ENCODE data around the gene PKD2L1. TPM values are rescaled to one million over a fixed set of nuclear protein-coding genes. Genes with fewer than 3 reads are reported as not detected.

Gene PKD2L1
- total and polyA plus RNA-seq, 2 donors, result 0.19 to 6.1 TPM

DNA sequence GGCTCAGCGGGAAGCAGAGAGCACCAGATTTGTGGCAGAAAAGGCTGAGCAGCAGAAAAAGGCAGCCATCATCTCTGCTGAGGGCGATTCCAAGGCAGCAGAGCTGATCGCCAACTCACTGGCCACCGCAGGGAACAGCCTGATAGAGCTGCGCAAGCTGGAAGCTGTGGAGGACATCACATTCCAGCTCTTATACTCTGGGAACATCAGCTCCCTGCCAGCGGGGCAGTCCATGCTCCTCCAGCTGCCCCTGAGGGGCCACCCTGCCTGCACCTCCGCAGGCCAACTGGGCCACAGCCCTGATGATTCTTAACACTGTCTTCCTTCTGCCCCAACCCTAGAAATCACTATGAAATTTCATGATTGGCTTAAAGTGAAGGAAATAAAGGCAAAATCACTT lies 81.2 kb downstream of the PKD2L1 start:
- 96% methylated on average over 7 of the region's 7 CpGs for WGBS

DNA sequence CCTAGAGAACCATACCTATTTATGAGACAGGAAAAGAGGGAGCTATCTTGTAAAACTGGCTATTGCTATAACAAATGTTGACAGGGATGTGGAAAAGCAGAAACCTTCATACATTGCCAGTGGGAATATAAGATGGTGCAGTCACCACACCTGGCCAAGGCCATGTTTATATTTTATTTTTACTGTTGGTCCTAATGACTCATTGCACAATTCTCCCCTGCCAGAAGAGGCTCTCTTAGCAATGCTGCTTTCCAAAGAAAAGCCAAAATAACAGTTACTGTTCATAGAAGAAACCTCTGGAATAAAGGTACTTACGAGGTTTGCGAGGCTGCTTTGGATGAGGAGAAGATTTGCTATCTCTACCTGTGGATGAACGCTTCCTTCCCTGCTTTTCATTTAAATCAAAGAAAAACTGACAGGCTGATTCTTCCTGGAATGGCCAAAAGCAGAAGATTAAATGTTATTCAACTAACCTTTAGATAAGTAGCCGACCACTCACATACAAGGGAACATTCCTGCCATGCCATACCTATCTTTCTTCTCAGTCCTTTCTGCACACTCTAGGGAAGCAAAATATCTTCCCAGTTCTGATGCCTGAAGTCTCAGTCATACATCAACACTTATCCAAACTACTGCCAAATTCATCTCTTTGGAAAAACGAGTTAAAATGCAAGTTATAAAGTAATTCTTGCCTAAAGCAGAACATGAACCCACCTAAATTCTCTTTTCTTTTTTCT lies 84.4 kb downstream of the PKD2L1 start:
- no peak overlapping the region for H3K27ac ChIP-seq (ENCODE audit: low read depth in 1 of 2, low read length in 1 of 2)
- no peaks in the 10 kb centered on the region for H3K27me3 ChIP-seq (ENCODE audit: control insufficient read depth in 2 of 2, insufficient read depth in 1 of 2, low read length in 1 of 2)
- H3K36me3 ChIP-seq (ENCODE audit: control insufficient read depth in 2 of 2, insufficient read depth in 2 of 2, low read length in 1 of 2), result peaks cover 48 to 76% of the 10 kb centered on the region in 2 donors
- H3K9me3 ChIP-seq (ENCODE audit: control insufficient read depth in 2 of 2, insufficient read depth in 1 of 2, low read length in 1 of 2), result no peaks in the 10 kb centered on the region
- DNase-seq (ENCODE audit: low read depth in 6 of 9, low spot score in 9 of 9), result no peak
- 99% methylated on average over 5 of the region's 5 CpGs for WGBS
- no peaks in the 10 kb centered on the region for H3K4me1 ChIP-seq (ENCODE audit: control insufficient read depth in 2 of 2, insufficient read depth in 2 of 2, low read length in 2 of 2)
- no peak overlapping the region for H3K4me3 ChIP-seq (ENCODE audit: low read length in 2 of 2)

More for the DNA sequence above, 81.2 kb downstream of the PKD2L1 start:
- no peak for DNase-seq (ENCODE audit: low read depth in 6 of 9, low spot score in 9 of 9)
- H3K9me3 ChIP-seq (ENCODE audit: control insufficient read depth in 2 of 2, insufficient read depth in 1 of 2, low read length in 1 of 2), result no peaks in the 10 kb centered on the region
- no peaks in the 10 kb centered on the region for H3K27me3 ChIP-seq (ENCODE audit: control insufficient read depth in 2 of 2, insufficient read depth in 1 of 2, low read length in 1 of 2)
- no peaks in the 10 kb centered on the region for H3K4me1 ChIP-seq (ENCODE audit: control insufficient read depth in 2 of 2, insufficient read depth in 2 of 2, low read length in 2 of 2)
- H3K36me3 ChIP-seq (ENCODE audit: control insufficient read depth in 2 of 2, insufficient read depth in 2 of 2, low read length in 1 of 2), result peaks cover 43 to 72% of the 10 kb centered on the region in 2 donors
- no peak overlapping the region for H3K27ac ChIP-seq (ENCODE audit: low read depth in 1 of 2, low read length in 1 of 2)
- no peak overlapping the region for H3K4me3 ChIP-seq (ENCODE audit: low read length in 2 of 2)

DNA sequence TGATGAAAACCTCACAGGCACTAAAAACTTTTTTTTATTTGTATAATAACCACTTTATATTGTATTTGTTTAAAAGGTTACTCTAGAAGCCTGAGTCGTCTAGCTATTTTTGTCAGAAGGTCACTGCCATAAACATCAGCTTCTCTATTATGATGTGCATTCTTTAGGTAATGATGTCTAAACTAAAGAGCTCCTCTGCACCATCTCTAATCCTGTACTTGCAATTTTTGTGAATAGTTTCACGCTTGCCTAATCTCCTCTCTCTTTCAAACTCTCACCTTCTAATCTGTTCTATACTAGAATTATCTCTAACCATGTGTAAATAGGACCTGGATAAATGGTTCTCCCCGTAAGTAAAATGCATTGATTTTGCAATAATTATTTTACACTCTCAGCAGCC lies 90.2 kb downstream of the PKD2L1 start:
- Histone ChIP-seq H3K4me1 (ENCODE audit: control insufficient read depth in 2 of 2, insufficient read depth in 2 of 2, low read length in 2 of 2) (no peaks in the 10 kb centered on the region), H3K27ac (ENCODE audit: low read depth in 1 of 2, low read length in 1 of 2) (no peak overlapping the region), H3K36me3 (ENCODE audit: control insufficient read depth in 2 of 2, insufficient read depth in 2 of 2, low read length in 1 of 2) (peaks cover 63 to 73% of the 10 kb centered on the region in 2 donors), H3K27me3 (ENCODE audit: control insufficient read depth in 2 of 2, insufficient read depth in 1 of 2, low read length in 1 of 2) (no peaks in the 10 kb centered on the region), H3K4me3 (ENCODE audit: low read length in 2 of 2) (no peak overlapping the region), H3K9me3 (ENCODE audit: control insufficient read depth in 2 of 2, insufficient read depth in 1 of 2, low read length in 1 of 2) (no peaks in the 10 kb centered on the region)
- DNase-seq (ENCODE audit: low read depth in 6 of 9, low spot score in 9 of 9), result no peak
- WGBS, result 98% methylated on average over 3 of the region's 3 CpGs

DNA sequence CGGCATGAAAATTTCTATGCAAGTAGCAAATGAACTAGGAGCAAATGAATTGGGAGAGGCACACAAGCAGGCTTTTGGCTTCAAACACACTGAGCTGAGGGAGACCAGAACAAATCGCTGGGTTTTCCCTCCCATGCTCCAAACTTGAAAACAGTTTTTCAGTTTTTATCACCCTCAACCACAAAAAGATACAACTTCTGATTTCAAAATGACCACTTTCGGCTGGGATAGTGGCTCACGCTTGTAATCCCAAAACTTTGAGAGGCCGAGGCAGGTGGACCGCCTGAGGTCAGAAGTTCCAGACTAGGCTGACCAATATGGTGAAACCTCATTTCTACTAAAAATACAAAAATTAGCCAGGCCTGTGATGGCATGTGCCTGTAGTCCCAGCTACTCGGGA lies 91.6 kb downstream of the PKD2L1 start:
- Histone ChIP-seq H3K4me3 (ENCODE audit: low read length in 2 of 2) (no peak overlapping the region), H3K36me3 (ENCODE audit: control insufficient read depth in 2 of 2, insufficient read depth in 2 of 2, low read length in 1 of 2) (peaks cover 59 to 76% of the 10 kb centered on the region in 2 donors), H3K9me3 (ENCODE audit: control insufficient read depth in 2 of 2, insufficient read depth in 1 of 2, low read length in 1 of 2) (no peaks in the 10 kb centered on the region), H3K27me3 (ENCODE audit: control insufficient read depth in 2 of 2, insufficient read depth in 1 of 2, low read length in 1 of 2) (no peaks in the 10 kb centered on the region), H3K27ac (ENCODE audit: low read depth in 1 of 2, low read length in 1 of 2) (no peak overlapping the region), H3K4me1 (ENCODE audit: control insufficient read depth in 2 of 2, insufficient read depth in 2 of 2, low read length in 2 of 2) (no peaks in the 10 kb centered on the region)
- no peak for DNase-seq (ENCODE audit: low read depth in 6 of 9, low spot score in 9 of 9)
- 95% methylated on average over 7 of the region's 7 CpGs for WGBS

Other genes with a start within 250 kb of the PKD2L1 start
- gene CPN1, start 248.4 kb downstream of the PKD2L1 start, total RNA-seq, result not detected
- gene CPN1, start 248.4 kb downstream of the PKD2L1 start, polyA plus RNA-seq, result 0.02 TPM
- 12.1 TPM for gene ERLIN1, start 144.2 kb downstream of the PKD2L1 start, total RNA-seq
- 8.2 TPM for gene ERLIN1, start 144.2 kb downstream of the PKD2L1 start, polyA plus RNA-seq
- 27.1 TPM for gene CHUK, start 100.6 kb downstream of the PKD2L1 start, total RNA-seq
- gene CHUK, start 100.6 kb downstream of the PKD2L1 start, polyA plus RNA-seq, result 12.9 TPM
- 44.1 TPM for gene CWF19L1, start 62.6 kb downstream of the PKD2L1 start, total RNA-seq
- gene CWF19L1, start 62.6 kb downstream of the PKD2L1 start, polyA plus RNA-seq, result 47.5 TPM
- gene BLOC1S2, start 43.5 kb downstream of the PKD2L1 start, total RNA-seq, result 49.9 TPM
- 114 TPM for gene BLOC1S2, start 43.5 kb downstream of the PKD2L1 start, polyA plus RNA-seq
- 22.0 TPM for gene SCD, start 17.0 kb upstream of the PKD2L1 start, total RNA-seq
- 26.0 TPM for gene SCD, start 17.0 kb upstream of the PKD2L1 start, polyA plus RNA-seq
- 0.14 TPM for gene WNT8B, start 132.8 kb upstream of the PKD2L1 start, total RNA-seq
- gene WNT8B, start 132.8 kb upstream of the PKD2L1 start, polyA plus RNA-seq, result 0.18 TPM
- gene SEC31B, start 189.6 kb upstream of the PKD2L1 start, total RNA-seq, result 10.5 TPM
- 70.7 TPM for gene SEC31B, start 189.6 kb upstream of the PKD2L1 start, polyA plus RNA-seq
- gene NDUFB8, start 199.6 kb upstream of the PKD2L1 start, total RNA-seq, result 284 TPM
- 222 TPM for gene NDUFB8, start 199.6 kb upstream of the PKD2L1 start, polyA plus RNA-seq
- 7.3 TPM for gene HIF1AN, start 205.7 kb upstream of the PKD2L1 start, total RNA-seq
- gene HIF1AN, start 205.7 kb upstream of the PKD2L1 start, polyA plus RNA-seq, result 7.4 TPM